ENCODE measurements around the gene FBXO36.

- TF ChIP-seq ATF3 (CRISPR knock-in tag; IDR thresholded peaks at IDR 0.05) = no peak
- TF ChIP-seq, protein P1, sequence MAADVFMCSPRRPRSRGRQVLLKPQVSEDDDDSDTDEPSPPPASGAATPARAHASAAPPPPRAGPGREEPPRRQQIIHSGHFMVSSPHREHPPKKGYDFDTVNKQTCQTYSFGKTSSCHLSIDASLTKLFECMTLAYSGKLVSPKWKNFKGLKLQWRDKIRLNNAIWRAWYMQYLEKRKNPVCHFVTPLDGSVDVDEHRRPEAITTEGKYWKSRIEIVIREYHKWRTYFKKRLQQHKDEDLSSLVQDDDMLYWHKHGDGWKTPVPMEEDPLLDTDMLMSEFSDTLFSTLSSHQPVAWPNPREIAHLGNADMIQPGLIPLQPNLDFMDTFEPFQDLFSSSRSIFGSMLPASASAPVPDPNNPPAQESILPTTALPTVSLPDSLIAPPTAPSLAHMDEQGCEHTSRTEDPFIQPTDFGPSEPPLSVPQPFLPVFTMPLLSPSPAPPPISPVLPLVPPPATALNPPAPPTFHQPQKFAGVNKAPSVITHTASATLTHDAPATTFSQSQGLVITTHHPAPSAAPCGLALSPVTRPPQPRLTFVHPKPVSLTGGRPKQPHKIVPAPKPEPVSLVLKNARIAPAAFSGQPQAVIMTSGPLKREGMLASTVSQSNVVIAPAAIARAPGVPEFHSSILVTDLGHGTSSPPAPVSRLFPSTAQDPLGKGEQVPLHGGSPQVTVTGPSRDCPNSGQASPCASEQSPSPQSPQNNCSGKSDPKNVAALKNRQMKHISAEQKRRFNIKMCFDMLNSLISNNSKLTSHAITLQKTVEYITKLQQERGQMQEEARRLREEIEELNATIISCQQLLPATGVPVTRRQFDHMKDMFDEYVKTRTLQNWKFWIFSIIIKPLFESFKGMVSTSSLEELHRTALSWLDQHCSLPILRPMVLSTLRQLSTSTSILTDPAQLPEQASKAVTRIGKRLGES (CRISPR knock-in tag; IDR thresholded peaks at IDR 0.05; ENCODE audit: borderline replicate concordance) = no peak
- no peak for TF ChIP-seq ARNT (IDR thresholded peaks at IDR 0.05)
Measured at GRCh38 chr2:229910147-229910831, 12.0 kb upstream of the FBXO36 start.

Measured in HepG2 (cell line).